HG03432 (cell line): ENCODE results near the gene RPRML.
"Not testable (repeated sequence)": the region's sequence is repeated elsewhere in the genome, so short reads cannot be mapped to it uniquely, and the experiment has no call there.

ENCODE experiments used
- ATAC-seq: cut with Tn5 transposase; IDR thresholded peaks from one replicate; pipeline ENCODE4 v1.9.1; 2021; ENCODE audit warnings: mild to moderate bottlenecking, moderate library complexity; ENCODE audit not compliant: unreplicated experiment

RPRML gene

DNA sequence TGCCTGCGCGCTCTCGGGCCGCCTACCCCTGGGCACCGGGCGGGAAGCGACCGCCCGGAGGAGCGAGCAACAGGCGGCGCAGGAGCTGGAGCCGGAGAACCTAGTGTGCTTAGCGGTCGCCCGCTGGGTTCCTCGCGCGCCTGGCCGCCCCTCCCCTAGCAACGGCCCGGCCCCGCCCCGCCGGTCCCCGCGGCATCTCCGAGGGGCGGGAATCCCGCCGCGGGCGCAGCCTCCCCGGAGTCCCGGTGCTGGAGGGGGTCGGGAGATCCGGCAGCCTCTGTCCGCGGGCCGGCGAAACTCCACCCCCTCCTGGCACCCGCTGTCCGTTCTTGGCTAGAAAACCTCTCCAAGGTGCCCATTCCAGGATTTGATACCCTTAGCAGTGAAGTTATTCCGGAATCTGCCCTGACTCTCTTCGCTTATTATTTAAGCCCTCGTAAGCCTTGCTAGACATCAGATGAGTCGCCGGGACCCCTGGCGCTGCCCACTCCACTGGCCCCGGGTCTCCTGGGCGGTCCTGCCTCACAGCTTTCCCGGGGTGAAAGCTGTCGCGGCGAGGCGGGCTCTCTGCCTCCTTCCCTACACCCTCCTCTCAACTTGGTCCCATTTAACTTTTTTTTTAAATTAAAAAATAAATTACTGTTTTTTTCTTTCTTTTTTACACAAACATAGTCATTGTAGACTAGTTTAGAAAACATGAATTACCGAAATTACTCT, at the start of gene RPRML:
TSS of gene RPRML (minus strand) at position 107 of the 717 bp plus-strand sequence. CDS start 246 bp downstream, outside the sequence.
- ATAC-seq: no peak

DNA sequence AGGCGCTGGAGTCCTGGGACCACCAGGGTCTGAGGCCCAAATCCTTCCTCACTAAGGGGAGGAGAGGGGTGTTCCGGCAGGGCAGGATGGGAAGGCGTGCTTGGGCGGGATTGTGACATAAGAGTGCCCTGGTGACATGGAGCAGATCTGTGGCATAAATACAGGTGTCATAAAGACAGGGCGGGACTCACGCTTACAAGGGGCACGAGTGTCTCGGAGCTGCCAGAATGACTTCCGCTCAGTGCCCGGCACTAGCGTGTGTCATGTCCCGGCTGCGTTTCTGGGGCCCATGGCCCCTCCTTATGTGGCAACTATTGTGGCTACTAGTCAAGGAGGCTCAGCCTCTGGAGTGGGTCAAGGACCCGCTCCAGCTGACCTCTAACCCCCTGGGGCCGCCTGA, 37.9 kb upstream of the RPRML start:
- not testable (repeated sequence) for ATAC-seq

GRCh38 chr17:47013341-47013740, 34.3 kb upstream of the RPRML start:
- ATAC-seq: no peak

- no peak for ATAC-seq
Measured at GRCh38 chr17:47012457-47012856, 33.4 kb upstream of the RPRML start.

- ATAC-seq: no peak
Measured at GRCh38 chr17:47009759-47010594, 30.9 kb upstream of the RPRML start.

DNA sequence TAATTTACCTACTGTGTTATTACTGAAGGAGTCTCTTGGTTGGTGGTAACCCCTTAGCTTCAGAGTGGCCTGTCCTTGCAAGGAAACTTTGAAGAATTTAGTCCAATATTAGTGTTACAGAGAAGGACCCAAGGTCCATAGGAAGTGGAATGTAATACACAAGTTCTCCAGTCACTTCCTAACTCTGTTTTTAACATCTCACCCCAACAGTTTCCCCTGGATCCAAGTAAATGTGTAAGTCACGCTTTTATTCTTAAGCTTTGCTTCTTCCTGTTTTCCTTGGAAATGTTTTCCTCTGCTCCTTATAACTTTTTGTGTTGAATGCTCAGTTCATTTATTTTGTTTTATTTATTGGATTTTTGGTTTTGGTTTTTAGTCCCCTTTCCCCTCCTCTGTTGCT, 25.9 kb upstream of the RPRML start:
- no peak for ATAC-seq

DNA sequence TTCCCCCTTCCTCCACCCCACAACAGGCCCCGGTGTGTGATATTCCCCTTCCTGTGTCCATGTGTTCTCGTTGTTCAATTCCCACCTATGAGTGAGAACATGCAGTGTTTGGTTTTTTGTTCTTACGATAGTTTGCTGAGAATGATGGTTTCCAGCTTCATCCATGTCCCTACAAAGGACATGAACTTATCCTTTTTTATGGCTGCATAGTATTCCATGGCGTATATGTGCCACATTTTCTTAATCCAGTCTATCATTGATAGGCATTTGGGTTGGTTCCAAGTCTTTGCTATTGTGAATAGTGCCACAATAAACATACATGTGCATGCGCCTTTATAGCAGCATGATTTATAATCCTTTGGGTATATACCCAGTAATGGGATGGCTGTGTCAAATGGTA, 24.8 kb upstream of the RPRML start:
- ATAC-seq: not testable (repeated sequence)

- ATAC-seq: no peak
Measured at GRCh38 chr17:46995841-46996571, 17.0 kb upstream of the RPRML start.

DNA sequence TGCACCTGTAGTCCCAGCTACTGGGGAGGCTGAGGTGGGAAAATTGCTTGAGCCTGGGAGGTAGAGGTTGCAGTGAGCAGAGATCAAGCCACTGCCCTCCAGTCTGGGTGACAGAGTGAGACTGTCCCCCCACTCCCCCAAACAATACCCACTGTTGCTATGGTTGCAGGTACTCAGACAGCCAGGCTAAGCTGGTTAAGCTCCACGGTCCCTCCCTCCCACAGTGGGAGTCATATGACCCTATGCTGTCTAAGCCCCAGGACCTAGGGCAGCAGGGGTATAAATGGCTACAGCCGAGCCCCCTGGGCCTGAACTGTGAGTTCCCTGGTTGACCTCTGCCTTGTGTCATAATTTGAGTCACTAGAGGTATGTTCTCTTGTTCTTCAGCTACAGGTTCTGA, 15.9 kb upstream of the RPRML start:
- no peak for ATAC-seq

- no peak for ATAC-seq
Measured at GRCh38 chr17:46991617-46992016, 12.6 kb upstream of the RPRML start.

DNA sequence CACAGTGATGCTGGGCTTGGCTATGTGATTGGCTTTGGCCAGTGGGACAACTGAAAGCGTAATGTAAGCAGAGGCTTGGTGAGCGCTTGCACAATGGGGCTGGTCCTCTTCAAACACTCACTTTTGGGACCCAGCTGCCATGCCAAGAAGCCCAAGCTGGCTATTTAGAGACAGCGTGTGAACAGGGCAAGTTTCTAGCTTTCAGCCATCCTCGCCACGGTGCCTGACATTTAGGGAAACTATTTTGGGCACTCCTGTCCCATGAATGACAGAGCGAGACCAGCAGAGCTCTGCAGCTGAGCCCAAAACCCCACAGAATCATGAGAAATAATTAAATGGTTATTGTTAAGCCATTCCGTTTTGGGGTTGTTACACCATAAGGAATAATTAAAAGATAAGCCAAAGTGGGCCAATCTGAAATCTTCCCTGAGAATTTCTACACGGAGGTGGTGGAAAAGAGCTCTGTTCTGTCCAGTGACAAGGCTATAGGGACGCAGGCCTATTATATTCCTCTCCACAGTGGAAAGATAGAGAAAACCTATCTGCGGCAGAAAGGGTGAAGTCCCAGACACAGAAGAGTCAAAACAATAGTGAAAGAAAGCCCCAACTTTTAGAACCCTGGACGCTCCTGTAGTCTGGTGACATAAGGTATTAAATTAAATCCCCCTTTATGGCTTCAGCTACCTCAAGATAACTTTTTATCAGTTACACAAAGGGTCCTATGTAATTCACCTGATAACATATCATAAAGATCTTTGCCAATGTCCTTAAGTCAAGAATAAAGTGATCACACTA, 10.8 kb upstream of the RPRML start:
- ATAC-seq: no peak

DNA sequence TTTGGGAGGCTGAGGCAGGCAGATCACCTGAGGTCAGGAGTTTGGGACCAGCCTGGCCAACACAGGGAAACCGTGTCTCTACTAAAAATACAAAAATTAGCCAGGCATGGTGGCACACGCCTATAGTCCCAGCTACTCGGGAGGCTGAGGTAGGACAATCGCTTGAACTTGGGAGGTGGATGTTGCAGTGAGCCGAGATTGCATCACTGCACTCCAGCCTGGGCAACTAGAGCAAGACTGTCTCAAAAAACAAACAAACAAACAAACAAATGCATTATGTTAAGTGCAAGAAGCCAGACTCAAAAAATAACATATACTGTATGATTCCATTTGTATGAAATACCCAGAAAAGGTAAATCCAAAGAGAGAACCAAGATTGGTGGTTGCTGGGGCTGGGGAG, 8.9 kb upstream of the RPRML start:
- not testable (repeated sequence) for ATAC-seq

DNA sequence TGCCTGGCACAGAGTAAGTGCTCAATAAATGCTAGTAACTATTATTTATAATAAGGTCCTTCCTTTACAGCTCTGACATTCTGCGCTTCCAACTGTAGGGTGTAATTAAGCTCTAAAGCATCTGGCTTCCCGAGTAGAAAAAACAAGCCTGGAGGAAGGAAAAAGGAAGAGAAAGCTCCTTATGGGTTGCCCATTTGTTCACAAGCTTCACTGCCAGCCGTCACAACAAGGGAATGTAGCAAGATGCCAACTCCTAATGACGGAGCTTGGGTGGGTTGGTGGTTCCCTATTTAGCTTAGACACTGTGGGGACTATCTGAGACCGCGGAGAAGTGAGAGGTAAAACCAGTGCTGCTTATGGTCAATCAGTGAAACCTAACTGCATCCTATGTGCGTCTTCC, 7.3 kb upstream of the RPRML start:
- ATAC-seq: no peak

DNA sequence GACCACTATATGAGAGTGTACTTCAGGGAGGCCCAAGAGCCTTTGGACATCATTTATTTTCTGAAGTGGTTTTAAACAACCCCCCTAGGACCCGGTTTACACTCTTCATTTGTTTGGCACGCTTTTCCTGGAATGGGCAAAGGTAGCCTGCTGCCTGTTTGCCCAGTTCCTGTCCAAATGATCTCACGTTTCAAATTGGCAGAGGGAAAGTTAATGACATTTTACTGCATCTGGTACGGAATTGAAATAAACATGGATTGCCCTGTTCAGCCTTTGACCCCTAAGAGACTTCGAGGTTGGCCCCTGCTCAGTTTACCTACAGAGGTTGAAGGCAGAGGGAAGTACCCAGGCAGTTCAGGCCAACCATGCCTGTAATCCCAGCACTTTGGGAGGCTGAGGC, 5.8 kb upstream of the RPRML start:
- ATAC-seq: no peak

DNA sequence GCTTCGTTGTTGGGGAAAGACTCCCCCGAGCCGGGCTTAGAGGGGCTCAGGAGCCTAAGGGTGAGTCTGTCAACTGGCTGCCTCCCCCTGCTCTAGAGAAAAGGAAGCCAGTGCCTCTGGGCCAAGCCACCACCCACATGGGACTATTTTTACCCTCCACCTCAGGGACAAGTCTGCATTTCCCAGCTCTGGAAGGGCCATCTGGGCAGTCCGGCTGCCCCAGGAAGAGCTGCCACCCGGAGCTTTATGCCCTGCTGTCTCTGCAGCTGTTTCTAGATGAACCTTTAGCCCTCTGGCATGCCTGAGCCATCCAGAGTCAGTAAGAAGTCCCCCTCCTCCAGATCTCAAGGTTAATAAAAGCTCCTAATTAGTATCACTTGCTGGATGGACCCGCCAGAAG, 5.3 kb upstream of the RPRML start:
- ATAC-seq: no peak

- ATAC-seq: no peak
Measured at GRCh38 chr17:46983782-46984181, 4.7 kb upstream of the RPRML start.

DNA sequence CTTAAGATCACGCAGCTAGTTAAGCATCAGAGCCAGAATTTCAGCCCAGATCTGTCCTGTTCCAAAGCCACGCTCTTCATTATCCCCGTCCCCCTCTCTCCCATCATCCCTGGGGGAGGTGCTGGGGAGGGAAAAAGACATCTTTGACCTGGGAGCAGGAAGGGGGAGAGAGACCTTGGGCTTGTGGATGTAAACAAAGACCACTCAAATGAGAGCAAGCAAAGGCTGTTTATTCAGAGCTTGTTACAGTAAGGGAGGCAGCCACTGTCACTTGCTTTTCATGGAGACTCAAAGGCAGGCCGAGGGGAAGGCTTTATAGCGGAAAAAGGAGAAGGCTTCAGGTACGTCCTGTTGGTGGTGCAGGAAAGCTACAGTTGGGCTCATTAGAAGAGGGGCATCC, 3.5 kb upstream of the RPRML start:
- no peak for ATAC-seq

DNA sequence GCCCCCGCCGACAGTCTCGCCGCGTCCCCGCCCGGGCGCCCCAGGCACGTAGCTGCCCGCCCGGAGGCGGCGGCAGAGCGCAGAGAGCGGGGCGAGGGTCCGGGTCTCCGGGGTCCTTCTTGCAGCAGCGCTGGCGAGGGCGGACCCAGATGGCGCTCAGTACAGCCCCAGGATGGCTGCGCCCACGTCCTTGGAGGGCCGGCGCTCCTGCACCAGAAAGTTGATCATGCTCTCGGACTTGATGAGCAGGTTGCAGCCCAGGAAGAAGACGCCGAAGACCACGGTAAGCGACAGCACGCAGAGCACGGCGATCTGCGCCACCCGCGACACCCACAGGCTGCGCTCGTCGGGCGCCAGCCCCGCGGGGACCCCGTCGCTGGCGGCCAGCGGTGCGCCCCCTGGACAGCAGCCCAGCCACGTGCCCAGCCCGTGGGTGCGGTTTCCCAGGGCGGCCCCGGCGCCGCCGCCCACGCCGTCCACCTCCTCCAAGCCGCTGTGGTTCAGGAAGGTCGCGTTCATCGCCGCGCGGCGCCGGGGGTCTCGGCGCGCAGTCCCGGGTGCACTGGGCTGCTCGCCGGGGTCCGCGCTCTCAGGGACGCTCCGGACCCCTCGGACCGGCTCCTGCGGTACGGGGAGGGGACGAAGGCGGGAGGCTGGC, 435 bp downstream of the RPRML start:
- no peak for ATAC-seq

DNA sequence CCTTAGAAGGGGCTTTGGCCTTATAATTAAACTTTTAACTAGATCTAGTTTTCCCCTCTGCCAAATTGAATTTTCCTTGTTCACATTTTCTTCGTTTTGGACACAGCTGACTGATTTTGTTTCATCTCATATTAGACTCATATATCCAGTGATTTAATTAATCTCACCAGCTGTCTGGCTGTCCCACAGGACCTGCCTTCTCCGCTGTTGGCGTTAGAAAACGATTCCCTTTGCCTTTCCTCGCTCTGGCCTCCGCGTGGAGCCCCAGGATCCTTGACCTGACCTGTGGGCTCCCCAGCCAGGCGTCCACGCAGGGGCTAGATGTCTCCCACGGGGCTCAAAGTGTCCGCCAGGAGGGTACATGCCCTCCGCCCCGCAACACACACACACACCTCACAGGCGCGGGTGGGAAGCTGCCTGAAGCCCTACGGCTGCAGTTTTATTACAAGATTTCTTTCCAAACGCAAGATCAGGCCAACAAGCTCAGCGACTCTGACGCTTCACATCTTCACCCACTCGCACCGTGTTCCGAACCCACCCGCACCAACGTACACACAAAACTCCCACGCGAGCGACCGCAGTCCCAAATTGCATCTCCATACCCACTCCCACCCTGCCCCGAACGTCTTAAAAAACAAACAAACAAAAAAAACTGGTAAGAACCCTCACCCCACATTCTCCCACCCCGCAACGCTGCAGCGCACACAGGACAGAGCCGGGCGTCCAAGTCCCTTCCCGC, 1.1 kb downstream of the RPRML start:
- ATAC-seq: no peak

DNA sequence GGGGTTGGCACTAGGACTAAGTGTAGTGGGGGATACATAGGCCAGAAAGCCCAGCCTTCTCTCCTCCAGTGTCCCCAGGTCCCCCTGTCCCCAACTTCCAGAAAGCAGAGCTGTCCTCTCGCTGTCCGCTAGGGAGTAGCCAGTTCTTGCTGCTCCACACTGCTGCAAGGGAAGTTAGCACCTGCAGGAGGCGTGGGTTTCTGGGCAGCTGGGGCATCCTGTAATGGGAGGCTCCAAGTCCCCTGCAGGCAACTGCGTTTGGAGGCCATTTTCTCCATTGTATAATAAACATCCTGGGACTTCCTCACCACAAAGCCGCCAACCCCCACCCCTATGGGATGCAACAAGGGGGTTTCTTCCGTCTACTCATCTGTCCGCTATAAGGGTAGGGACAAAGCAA, 1.7 kb downstream of the RPRML start:
- ATAC-seq: no peak
